Measurements from ENCODE around the gene PRPF19.

GRCh38 chr11:60862171-60862570 is 44.2 kb downstream of the PRPF19 start:
- no peak for TF ChIP-seq EP300 (IDR thresholded peaks at IDR 0.05)
- no peak for TF ChIP-seq POLR2A (IDR thresholded peaks at IDR 0.05)
- TF ChIP-seq CTCF (IDR thresholded peaks at IDR 0.05) = no peak
- TF ChIP-seq POLR2AphosphoS5 (IDR thresholded peaks at IDR 0.05) = no peak

All from gastroesophageal sphincter (tissue), 3 donors.